GM12878 (cell line): Measurements from ENCODE around the gene POLR3A.

ENCODE experiments used
- CREB1 ChIP-seq: IDR thresholded peaks from 2 replicates; pipeline ENCODE4 v1.6.1; 2012; ENCODE audit warnings: low read depth, mild to moderate bottlenecking, inconsistent platforms
- GABPA ChIP-seq: IDR thresholded peaks from 2 replicates; pipeline ENCODE4 v1.6.1; 2014; ENCODE audit warnings: antibody characterized with exemption, low read depth, mild to moderate bottlenecking, inconsistent platforms
- HDGF ChIP-seq: fragments of 450-650 bp; IDR thresholded peaks from 2 replicates; pipeline ENCODE4 v1.6.1; 2016; ENCODE audit warnings: antibody characterized with exemption
- KDM1A ChIP-seq: fragments of 200-600 bp; sonication (generic); IDR thresholded peaks from 2 replicates; pipeline ENCODE4 v1.6.1; 2016; ENCODE audit warnings: borderline replicate concordance
- NBN ChIP-seq: fragments of 450-650 bp; IDR thresholded peaks from 2 replicates; pipeline ENCODE4 v1.6.1; 2016
- POLR2A ChIP-seq: IDR thresholded peaks from 2 replicates; pipeline ENCODE4 v1.6.1; 2011; ENCODE audit warnings: low read depth, mild to moderate bottlenecking, low read length
- REST ChIP-seq: IDR thresholded peaks from 2 replicates; pipeline ENCODE4 v1.6.1; 2012; ENCODE audit warnings: mild to moderate bottlenecking, low read depth, low read length
- SIN3A ChIP-seq: IDR thresholded peaks from 2 replicates; pipeline ENCODE4 v1.6.1; 2012; ENCODE audit warnings: low read depth, low read length, improper control_type of control experiment
- TBL1XR1 ChIP-seq: IDR thresholded peaks from 2 replicates; pipeline ENCODE4 v1.6.1; 2012; ENCODE audit warnings: low read depth, low read length, improper control_type of control experiment
- USF2 ChIP-seq: IDR thresholded peaks from 2 replicates; pipeline ENCODE4 v1.6.1; 2011; ENCODE audit warnings: low read depth, low read length, improper control_type of control experiment, borderline replicate concordance
- WRNIP1 ChIP-seq: IDR thresholded peaks from 2 replicates; pipeline ENCODE4 v1.6.1; 2011; ENCODE audit warnings: low read depth, low read length, improper control_type of control experiment, borderline replicate concordance
- ZBTB11 ChIP-seq: fragments of 450-650 bp; formaldehyde crosslinking; IDR thresholded peaks from 2 replicates; pipeline ENCODE4 v1.5.0; 2022; ENCODE audit warnings: mild to moderate bottlenecking, missing genetic modification characterization
- TF ChIP-seq, protein P1 (sequence below), 3 experiments: IDR thresholded peaks in 2 of 3; conservative IDR thresholded peaks in 1 of 3; 2 replicates each; pipeline ENCODE4 v1.5.1; 2011; ENCODE audit warnings: low read depth in 3 of 3, low read length in 3 of 3, mild to moderate bottlenecking in 3 of 3, control low read depth in 2 of 3, moderate library complexity in 2 of 3, inconsistent platforms in 1 of 3, mixed read lengths in 1 of 3; ENCODE audit not compliant: control insufficient read depth in 2 of 3, insufficient read depth in 1 of 3; ENCODE audit errors: extremely low read depth in 1 of 3
- TF ChIP-seq, protein P2 (sequence below): IDR thresholded peaks from 2 replicates; pipeline ENCODE4 v1.6.1; 2012; ENCODE audit warnings: low read length, inconsistent platforms

DNA sequence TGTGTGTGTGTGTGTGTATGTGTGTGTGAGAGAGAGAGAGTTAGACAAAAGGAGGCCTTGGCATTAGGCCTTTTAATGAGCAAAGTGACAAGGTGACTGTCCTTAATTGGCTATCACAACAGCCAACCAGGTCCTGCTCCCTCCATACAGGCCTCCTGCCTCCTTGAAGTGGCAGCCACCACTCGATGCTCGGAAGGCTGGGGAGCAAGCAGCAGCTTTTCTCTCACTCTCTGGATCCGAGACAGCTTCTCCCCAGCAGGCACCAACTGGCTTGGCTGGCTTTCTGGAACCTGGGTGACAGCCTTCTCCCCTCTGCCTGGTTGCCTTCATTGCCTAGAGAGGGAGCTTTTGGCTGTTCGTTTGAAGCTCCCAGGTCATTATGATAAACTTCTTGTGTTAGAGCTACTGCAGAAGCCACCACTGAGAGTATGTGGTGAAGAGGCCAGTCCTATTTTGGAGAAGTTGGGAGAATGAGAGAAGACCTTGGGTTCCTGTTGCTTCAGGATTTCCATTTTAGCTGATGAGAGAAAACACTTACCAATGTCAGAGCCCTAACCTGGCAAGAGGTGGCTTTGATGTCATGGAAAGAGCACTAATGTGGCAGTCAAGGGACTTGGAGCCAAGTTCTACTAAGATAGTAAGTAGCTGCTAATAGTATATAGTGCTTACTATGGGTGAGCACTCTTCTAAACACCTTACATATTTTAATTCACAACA lies 42.0 kb upstream of the POLR3A start:
- no peak for TF ChIP-seq CREB1
- no peak for TF ChIP-seq NBN
- no peak for TF ChIP-seq TBL1XR1
- TF ChIP-seq, protein P1, sequence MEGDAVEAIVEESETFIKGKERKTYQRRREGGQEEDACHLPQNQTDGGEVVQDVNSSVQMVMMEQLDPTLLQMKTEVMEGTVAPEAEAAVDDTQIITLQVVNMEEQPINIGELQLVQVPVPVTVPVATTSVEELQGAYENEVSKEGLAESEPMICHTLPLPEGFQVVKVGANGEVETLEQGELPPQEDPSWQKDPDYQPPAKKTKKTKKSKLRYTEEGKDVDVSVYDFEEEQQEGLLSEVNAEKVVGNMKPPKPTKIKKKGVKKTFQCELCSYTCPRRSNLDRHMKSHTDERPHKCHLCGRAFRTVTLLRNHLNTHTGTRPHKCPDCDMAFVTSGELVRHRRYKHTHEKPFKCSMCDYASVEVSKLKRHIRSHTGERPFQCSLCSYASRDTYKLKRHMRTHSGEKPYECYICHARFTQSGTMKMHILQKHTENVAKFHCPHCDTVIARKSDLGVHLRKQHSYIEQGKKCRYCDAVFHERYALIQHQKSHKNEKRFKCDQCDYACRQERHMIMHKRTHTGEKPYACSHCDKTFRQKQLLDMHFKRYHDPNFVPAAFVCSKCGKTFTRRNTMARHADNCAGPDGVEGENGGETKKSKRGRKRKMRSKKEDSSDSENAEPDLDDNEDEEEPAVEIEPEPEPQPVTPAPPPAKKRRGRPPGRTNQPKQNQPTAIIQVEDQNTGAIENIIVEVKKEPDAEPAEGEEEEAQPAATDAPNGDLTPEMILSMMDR (IDR thresholded peaks at IDR 0.05 in 2 of 3, conservative IDR thresholded peaks at IDR 0.05 in 1 of 3; ENCODE audit: control insufficient read depth in 2 of 3, extremely low read depth in 1 of 3, insufficient read depth in 1 of 3, low read depth in 3 of 3, low read length in 3 of 3) = no peak
- TF ChIP-seq, protein P2, sequence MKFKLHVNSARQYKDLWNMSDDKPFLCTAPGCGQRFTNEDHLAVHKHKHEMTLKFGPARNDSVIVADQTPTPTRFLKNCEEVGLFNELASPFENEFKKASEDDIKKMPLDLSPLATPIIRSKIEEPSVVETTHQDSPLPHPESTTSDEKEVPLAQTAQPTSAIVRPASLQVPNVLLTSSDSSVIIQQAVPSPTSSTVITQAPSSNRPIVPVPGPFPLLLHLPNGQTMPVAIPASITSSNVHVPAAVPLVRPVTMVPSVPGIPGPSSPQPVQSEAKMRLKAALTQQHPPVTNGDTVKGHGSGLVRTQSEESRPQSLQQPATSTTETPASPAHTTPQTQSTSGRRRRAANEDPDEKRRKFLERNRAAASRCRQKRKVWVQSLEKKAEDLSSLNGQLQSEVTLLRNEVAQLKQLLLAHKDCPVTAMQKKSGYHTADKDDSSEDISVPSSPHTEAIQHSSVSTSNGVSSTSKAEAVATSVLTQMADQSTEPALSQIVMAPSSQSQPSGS = no peak
- TF ChIP-seq SIN3A = no peak
- no peak for TF ChIP-seq POLR2A
- TF ChIP-seq USF2 = no peak
- TF ChIP-seq GABPA = no peak
- TF ChIP-seq HDGF = no peak
- TF ChIP-seq REST = no peak
- no peak for TF ChIP-seq KDM1A
- no peak for TF ChIP-seq WRNIP1
- no peak for TF ChIP-seq ZBTB11
